ENCODE measurements around the gene INPP4A. TPM values are rescaled to one million over a fixed set of nuclear protein-coding genes. Genes with fewer than 3 reads are reported as not detected.

INPP4A gene
- total and polyA plus RNA-seq, 3 experiments from 2014 or later, result 41.0 to 61.4 (median 46.9) TPM

DNA sequence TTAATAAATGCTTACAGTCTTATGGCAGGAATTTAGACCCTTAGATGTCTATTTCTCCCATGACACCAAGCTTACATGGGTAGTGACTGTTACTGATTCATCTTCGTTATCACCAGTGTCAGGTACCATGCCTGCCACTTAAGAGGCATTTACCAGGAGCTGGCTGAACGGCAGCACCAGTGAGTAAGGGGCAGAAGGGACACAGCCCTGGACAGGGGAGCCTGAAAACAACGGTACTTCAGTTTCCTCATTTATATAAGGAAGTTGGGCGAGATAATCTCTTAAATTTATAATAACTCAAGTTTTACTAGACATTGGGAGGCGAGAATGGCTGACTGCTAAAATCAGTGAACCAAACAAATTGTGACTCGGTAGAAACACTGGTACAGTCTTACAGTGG is 162.4 kb downstream of the INPP4A start:
- Histone ChIP-seq H3K27ac (ENCODE audit: low read depth, low read length) (no peak overlapping the region), H3K27me3 (ENCODE audit: insufficient read depth, low read length, poor library complexity, severe bottlenecking) (no peaks in the 10 kb centered on the region), H3K36me3 (ENCODE audit: insufficient read depth, low read length) (no peaks in the 10 kb centered on the region), H3K4me1 (ENCODE audit: insufficient read depth, low read length) (peaks cover 46% of the 10 kb centered on the region), H3K4me3 (ENCODE audit: low read length) (peak overlapping the region; percentile 93), H3K9me3 (ENCODE audit: low read length) (no peaks in the 10 kb centered on the region)
- no peak for DNase-seq
- Mint-ChIP-seq H3K4me3 (peak overlapping the region; percentile 87 to 97 (median 91)), H3K4me1 (peaks cover 62 to 70% (median 67%) of the 10 kb centered on the region in 3 donors), H3K9me3 (no peaks in the 10 kb centered on the region), H3K27me3 (no peaks in the 10 kb centered on the region), H3K27ac (peak overlapping the region; percentile 89 to 98 (median 94)), H3K36me3 (peaks cover 0 to 54% (median 4%) of the 10 kb centered on the region in 3 donors)
- POLR2A ChIA-PET, result interaction anchor here (1.2 kb wide), 1 partner anchor 161 kb away, joined by 3 read pairs; no protein-coding TSS in a partner anchor
- CTCF ChIA-PET, result interaction anchor here (1.7 kb wide), 1 partner anchor 231 kb away, joined by 4 read pairs; no protein-coding TSS in a partner anchor

- ChIA-PET POLR2A (interaction anchor here (1.3 kb wide), 1 partner anchor 194 kb away, joined by 3 read pairs; no protein-coding TSS in a partner anchor), CTCF (no interaction called here)
- peak overlapping the region; percentile 94 for H3K27ac ChIP-seq (ENCODE audit: low read depth, low read length)
- Mint-ChIP-seq H3K27me3 (no peaks in the 10 kb centered on the region), H3K4me1 (peaks cover 62 to 71% (median 68%) of the 10 kb centered on the region in 3 donors), H3K9me3 (no peaks in the 10 kb centered on the region), H3K36me3 (peaks cover 0 to 54% (median 4%) of the 10 kb centered on the region in 3 donors), H3K27ac (peak overlapping the region; percentile 89 to 98 (median 94)), H3K4me3 (peak overlapping the region; percentile 87 to 97 (median 91))
- H3K27me3 ChIP-seq (ENCODE audit: insufficient read depth, low read length, poor library complexity, severe bottlenecking), result no peaks in the 10 kb centered on the region
- peaks cover 3% of the 10 kb centered on the region for H3K36me3 ChIP-seq (ENCODE audit: insufficient read depth, low read length)
- H3K4me3 ChIP-seq (ENCODE audit: low read length), result peak overlapping the region; percentile 93
- no peak for DNase-seq
- peaks cover 46% of the 10 kb centered on the region for H3K4me1 ChIP-seq (ENCODE audit: insufficient read depth, low read length)
- H3K9me3 ChIP-seq (ENCODE audit: low read length), result no peaks in the 10 kb centered on the region
Observed at GRCh38 chr2:98607741-98608115, 163.1 kb downstream of the INPP4A start.

GRCh38 chr2:98608116-98608961 is 163.7 kb downstream of the INPP4A start, which contains the start of the genes COA5 and UNC50:
Gene COA5 (minus strand): TSS chr2:98608512. CDS start chr2:98608405, 107 bp downstream.
Gene UNC50 (plus strand): TSS chr2:98608589. CDS start chr2:98609760, 1,171 bp downstream.
- Mint-ChIP-seq H3K9me3 (no peaks in the 10 kb centered on the region), H3K36me3 (peaks cover 0 to 55% (median 8%) of the 10 kb centered on the region in 3 donors), H3K4me3 (peak within 1 kb of the TSS; percentile 87 to 97 (median 91)), H3K4me1 (peaks cover 66 to 77% (median 72%) of the 10 kb centered on the region in 3 donors), H3K27ac (peak within 1 kb of the TSS; percentile 89 to 98 (median 94)), H3K27me3 (no peaks in the 10 kb centered on the region)
- H3K36me3 ChIP-seq (ENCODE audit: insufficient read depth, low read length), result peaks cover 6% of the 10 kb centered on the region
- peaks cover 46% of the 10 kb centered on the region for H3K4me1 ChIP-seq (ENCODE audit: insufficient read depth, low read length)
- ChIA-PET CTCF (interaction anchor here (0.6 to 0.9 kb wide), 3 partner anchors 15 to 123 kb away, joined by 3 read pairs; partner anchors contain the start of gene MGAT4A), POLR2A (interaction anchor here (0.8 to 1.3 kb wide), 4 partner anchors 10 to 546 kb away, joined by 3 to 12 read pairs (median 3); partner anchors contain the start of genes LIPT1 and TSGA10)
- H3K27me3 ChIP-seq (ENCODE audit: insufficient read depth, low read length, poor library complexity, severe bottlenecking), result no peaks in the 10 kb centered on the region
- peak; percentile 83 to 91 (median 90) for DNase-seq
- H3K4me3 ChIP-seq (ENCODE audit: low read length), result peak within 1 kb of the TSS; percentile 93
- H3K9me3 ChIP-seq (ENCODE audit: low read length), result no peaks in the 10 kb centered on the region
- H3K27ac ChIP-seq (ENCODE audit: low read depth, low read length), result peak within 1 kb of the TSS; percentile 94

GRCh38 chr2:98608962-98609604 is 164.4 kb downstream of the INPP4A start:
- H3K4me1 Mint-ChIP-seq, result peaks cover 72 to 80% (median 79%) of the 10 kb centered on the region in 3 donors
- CTCF ChIA-PET, result interaction anchor here (0.6 to 0.9 kb wide), 3 partner anchors 14 to 122 kb away, joined by 3 read pairs; partner anchors contain the start of gene MGAT4A
- Histone ChIP-seq H3K27ac (ENCODE audit: low read depth, low read length) (peak overlapping the region; percentile 94), H3K27me3 (ENCODE audit: insufficient read depth, low read length, poor library complexity, severe bottlenecking) (no peaks in the 10 kb centered on the region), H3K4me1 (ENCODE audit: insufficient read depth, low read length) (peaks cover 46% of the 10 kb centered on the region), H3K36me3 (ENCODE audit: insufficient read depth, low read length) (peaks cover 6% of the 10 kb centered on the region), H3K4me3 (ENCODE audit: low read length) (peak overlapping the region; percentile 93), H3K9me3 (ENCODE audit: low read length) (no peaks in the 10 kb centered on the region)
- H3K4me3 Mint-ChIP-seq, result peak overlapping the region; percentile 87 to 97 (median 91)
- H3K9me3 Mint-ChIP-seq, result no peaks in the 10 kb centered on the region
- peak overlapping the region; percentile 89 to 98 (median 94) for H3K27ac Mint-ChIP-seq
- no peaks in the 10 kb centered on the region for H3K27me3 Mint-ChIP-seq
- DNase-seq, result no peak
- H3K36me3 Mint-ChIP-seq, result peaks cover 0 to 58% (median 15%) of the 10 kb centered on the region in 3 donors
- POLR2A ChIA-PET, result interaction anchor here (0.8 to 1.3 kb wide), 4 partner anchors 9 to 546 kb away, joined by 3 to 12 read pairs (median 3); partner anchors contain the start of genes LIPT1 and TSGA10

DNA sequence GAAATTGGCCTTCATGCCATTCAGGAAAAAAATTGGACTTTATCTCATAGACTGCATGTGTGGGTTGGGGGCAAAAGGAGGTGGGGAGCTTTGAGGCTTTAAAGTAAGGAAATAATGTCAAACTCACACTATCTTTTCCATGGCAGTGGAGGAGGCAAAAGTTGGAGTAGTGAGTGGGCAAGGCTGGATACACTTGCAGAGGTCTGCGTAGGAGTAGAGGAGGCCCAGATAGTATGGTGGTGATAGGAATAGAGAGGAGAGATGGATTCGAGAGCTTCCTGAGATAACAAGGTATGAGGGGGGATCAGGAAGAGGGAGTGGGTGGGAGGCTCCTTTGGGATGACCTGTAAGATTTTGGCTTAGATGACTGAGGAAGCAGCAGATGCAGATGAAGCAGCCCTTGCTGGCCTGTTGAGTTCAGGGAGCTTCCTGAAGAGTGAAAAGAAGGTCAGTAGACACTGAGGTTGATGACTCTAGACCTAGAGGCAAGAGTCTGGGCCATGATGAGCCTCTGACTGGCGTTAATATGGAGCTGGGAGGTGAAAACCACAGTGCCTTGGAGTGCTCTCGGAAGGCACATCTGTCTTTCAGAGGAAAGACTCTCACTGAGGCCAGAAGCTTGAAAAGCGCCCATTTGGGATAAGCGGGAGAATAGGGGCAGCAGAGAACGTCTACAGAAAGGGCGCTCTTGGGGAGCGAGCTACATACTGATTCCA is 169.5 kb downstream of the INPP4A start:
- no peaks in the 10 kb centered on the region for H3K27me3 ChIP-seq (ENCODE audit: insufficient read depth, low read length, poor library complexity, severe bottlenecking)
- H3K4me1 ChIP-seq (ENCODE audit: insufficient read depth, low read length), result peaks cover 25% of the 10 kb centered on the region
- H3K27ac Mint-ChIP-seq, result peak overlapping the region; percentile 51 to 96 (median 82)
- H3K9me3 Mint-ChIP-seq, result no peaks in the 10 kb centered on the region
- H3K27ac ChIP-seq (ENCODE audit: low read depth, low read length), result no peak overlapping the region
- ChIA-PET CTCF (no interaction called here), POLR2A (no interaction called here)
- no peak for DNase-seq
- peak overlapping the region in 1 of 7 donors; percentile 24 for H3K4me3 Mint-ChIP-seq
- peaks cover 66 to 81% (median 76%) of the 10 kb centered on the region in 3 donors for H3K4me1 Mint-ChIP-seq
- peaks cover 14% of the 10 kb centered on the region for H3K36me3 ChIP-seq (ENCODE audit: insufficient read depth, low read length)
- H3K4me3 ChIP-seq (ENCODE audit: low read length), result no peak overlapping the region
- peaks cover 3 to 82% (median 34%) of the 10 kb centered on the region in 3 donors for H3K36me3 Mint-ChIP-seq
- H3K27me3 Mint-ChIP-seq, result no peaks in the 10 kb centered on the region
- no peaks in the 10 kb centered on the region for H3K9me3 ChIP-seq (ENCODE audit: low read length)

DNA sequence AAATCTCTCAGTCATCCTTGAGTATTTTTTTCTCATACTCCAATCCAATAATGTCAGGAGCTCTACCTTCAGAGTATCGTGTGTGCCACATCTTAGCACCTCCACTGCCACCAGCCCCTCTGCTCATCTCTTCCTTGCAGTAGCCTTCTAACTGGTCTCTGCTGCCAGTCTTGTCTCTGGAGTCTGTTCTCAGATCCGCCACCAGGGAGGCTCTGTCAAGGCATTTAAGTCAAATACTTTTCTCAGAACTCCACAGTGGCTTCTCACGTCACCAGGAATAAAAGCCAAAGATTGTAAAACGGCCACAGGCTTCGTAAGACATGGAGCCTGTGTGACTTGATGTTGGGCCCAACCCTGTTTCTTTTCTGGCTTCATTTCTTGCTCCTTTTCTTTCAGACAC is 170.8 kb downstream of the INPP4A start:
- Histone ChIP-seq H3K4me1 (ENCODE audit: insufficient read depth, low read length) (peaks cover 12% of the 10 kb centered on the region), H3K36me3 (ENCODE audit: insufficient read depth, low read length) (peaks cover 20% of the 10 kb centered on the region), H3K9me3 (ENCODE audit: low read length) (no peaks in the 10 kb centered on the region), H3K27ac (ENCODE audit: low read depth, low read length) (no peak overlapping the region), H3K4me3 (ENCODE audit: low read length) (no peak overlapping the region), H3K27me3 (ENCODE audit: insufficient read depth, low read length, poor library complexity, severe bottlenecking) (no peaks in the 10 kb centered on the region)
- H3K4me3 Mint-ChIP-seq, result peak overlapping the region in 3 of 7 donors; percentile 1 to 37 (median 28)
- peak overlapping the region; percentile 18 to 96 (median 82) for H3K27ac Mint-ChIP-seq
- CTCF ChIA-PET, result no interaction called here
- H3K4me1 Mint-ChIP-seq, result peaks cover 59 to 72% (median 72%) of the 10 kb centered on the region in 3 donors
- H3K27me3 Mint-ChIP-seq, result no peaks in the 10 kb centered on the region
- H3K36me3 Mint-ChIP-seq, result peaks cover 3 to 87% (median 34%) of the 10 kb centered on the region in 3 donors
- POLR2A ChIA-PET, result no interaction called here
- DNase-seq, result no peak
- H3K9me3 Mint-ChIP-seq, result no peaks in the 10 kb centered on the region

- no peaks in the 10 kb centered on the region for H3K9me3 Mint-ChIP-seq
- no peaks in the 10 kb centered on the region for H3K9me3 ChIP-seq (ENCODE audit: low read length)
- H3K4me1 Mint-ChIP-seq, result peaks cover 53 to 70% (median 70%) of the 10 kb centered on the region in 3 donors
- DNase-seq, result no peak
- H3K27ac Mint-ChIP-seq, result peak overlapping the region in 7 of 8 donors; percentile 20 to 96 (median 79)
- H3K4me3 Mint-ChIP-seq, result peak overlapping the region in 3 of 7 donors; percentile 8 to 26 (median 19)
- no peaks in the 10 kb centered on the region for H3K4me1 ChIP-seq (ENCODE audit: insufficient read depth, low read length)
- CTCF ChIA-PET, result no interaction called here
- H3K27me3 ChIP-seq (ENCODE audit: insufficient read depth, low read length, poor library complexity, severe bottlenecking), result no peaks in the 10 kb centered on the region
- H3K27me3 Mint-ChIP-seq, result no peaks in the 10 kb centered on the region
- no peak overlapping the region for H3K4me3 ChIP-seq (ENCODE audit: low read length)
- H3K36me3 ChIP-seq (ENCODE audit: insufficient read depth, low read length), result peaks cover 37% of the 10 kb centered on the region
- no peak overlapping the region for H3K27ac ChIP-seq (ENCODE audit: low read depth, low read length)
- H3K36me3 Mint-ChIP-seq, result peaks cover 3 to 91% (median 39%) of the 10 kb centered on the region in 3 donors
- POLR2A ChIA-PET, result interaction anchor here (0.5 to 2.4 kb wide), 2 partner anchors 8 to 47 kb away, joined by 3 to 12 read pairs; no protein-coding TSS in a partner anchor
Observed at GRCh38 chr2:98617149-98617548, 172.5 kb downstream of the INPP4A start.

Measured in CD8-positive, alpha-beta memory T cell (primary cell).